HG03060 (cell line): ENCODE data around the gene ACAP2.
"Not testable (repeated sequence)": the region's sequence is repeated elsewhere in the genome, so short reads cannot be mapped to it uniquely, and the experiment has no call there.

Source experiments
- ATAC-seq: cut with Tn5 transposase; IDR thresholded peaks from one replicate; pipeline ENCODE4 v1.9.1; 2021; ENCODE audit warnings: low read depth, moderate number of reproducible peaks; ENCODE audit not compliant: unreplicated experiment

Gene ACAP2

DNA sequence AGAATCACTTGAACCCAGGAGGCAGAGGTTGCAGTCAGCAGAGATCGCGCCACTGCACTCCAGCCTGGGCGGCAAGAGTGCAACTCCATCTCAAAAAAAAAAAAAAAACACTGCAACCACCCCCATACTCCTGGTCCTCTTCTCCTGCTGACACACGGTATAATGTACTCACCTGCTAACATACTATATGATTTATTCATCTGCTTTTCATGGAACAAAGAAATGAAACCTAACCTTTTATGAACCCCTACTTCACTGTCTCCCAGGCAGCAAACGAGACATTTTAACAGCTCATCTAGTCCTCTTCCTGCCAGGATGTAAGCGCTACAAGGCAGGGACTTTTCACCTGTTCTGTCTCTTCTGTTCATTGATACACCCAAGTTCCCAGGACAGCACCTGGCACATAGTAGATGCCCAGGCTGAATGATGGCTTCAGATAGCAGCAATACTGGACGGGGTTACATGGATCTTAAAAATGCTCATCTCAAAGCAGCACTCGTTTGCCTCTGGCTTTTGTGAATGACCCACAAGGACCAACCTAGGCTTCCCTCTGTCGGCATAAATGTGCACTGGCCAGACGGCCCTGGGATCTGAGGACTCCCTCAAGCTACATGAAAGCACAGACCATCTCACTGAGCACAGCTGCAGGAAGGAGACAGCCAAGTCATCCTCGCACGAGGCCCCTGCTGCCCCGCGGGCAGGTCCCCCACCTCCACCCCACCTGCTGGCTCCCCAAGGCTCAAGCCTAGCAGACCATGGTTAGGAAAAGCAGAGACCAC, 192.2 kb downstream of the ACAP2 start:
- ATAC-seq: no peak

- ATAC-seq: no peak
Observed at GRCh38 chr3:195249858-195250464, 192.9 kb downstream of the ACAP2 start.

DNA sequence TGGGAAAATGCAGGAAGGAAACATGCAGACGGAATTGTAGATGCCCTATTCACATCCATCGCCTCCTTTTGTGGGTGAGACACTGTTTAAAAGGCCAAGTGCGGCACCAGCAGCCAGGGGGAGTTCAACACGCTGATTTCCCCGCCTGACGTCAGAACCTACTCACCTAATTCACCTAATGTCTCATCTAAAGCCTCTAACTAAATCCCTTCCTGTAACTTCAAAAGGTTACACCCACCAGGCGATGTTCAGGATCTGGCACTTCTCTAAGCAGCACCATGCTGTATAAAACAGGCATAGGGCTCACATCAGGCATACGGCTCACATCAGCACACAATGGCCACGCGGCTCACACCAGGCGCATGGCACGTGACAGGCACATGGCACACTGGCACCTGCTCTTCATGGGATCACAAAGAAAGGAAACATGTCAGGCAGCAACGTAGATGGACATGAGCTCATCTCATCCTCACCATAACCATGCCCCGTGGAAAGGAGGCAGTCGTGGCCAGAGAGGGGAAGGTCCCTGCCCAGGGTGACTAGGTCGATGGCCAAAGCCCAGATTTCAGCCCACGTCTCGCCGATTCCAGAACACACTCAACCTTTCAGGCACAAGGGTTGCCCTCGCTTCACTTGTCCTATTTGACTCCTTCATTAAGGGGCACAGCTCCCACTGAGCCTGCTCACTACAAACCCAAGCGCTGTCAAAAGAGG, 193.6 kb downstream of the ACAP2 start:
- ATAC-seq: no peak

- ATAC-seq: no peak
Observed at GRCh38 chr3:195248281-195248680, 194.5 kb downstream of the ACAP2 start.

DNA sequence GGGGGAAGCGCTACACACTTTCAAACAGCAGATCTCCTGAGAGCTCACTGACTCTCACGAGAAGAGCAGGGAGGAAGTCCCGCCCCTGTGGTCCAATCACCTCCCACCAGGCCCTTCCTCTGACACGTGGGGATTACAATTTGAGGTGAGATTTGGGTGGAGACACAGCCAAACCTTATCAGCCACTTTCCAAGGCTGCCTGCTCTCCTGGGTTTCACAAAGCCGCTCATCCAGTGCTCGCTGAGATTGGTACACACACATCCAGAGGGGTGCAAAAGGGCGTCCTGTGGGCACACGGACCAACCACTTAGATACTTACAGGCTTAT, 195.0 kb downstream of the ACAP2 start:
- no peak for ATAC-seq

- ATAC-seq: no peak
Observed at GRCh38 chr3:195247086-195247862, 195.5 kb downstream of the ACAP2 start.

DNA sequence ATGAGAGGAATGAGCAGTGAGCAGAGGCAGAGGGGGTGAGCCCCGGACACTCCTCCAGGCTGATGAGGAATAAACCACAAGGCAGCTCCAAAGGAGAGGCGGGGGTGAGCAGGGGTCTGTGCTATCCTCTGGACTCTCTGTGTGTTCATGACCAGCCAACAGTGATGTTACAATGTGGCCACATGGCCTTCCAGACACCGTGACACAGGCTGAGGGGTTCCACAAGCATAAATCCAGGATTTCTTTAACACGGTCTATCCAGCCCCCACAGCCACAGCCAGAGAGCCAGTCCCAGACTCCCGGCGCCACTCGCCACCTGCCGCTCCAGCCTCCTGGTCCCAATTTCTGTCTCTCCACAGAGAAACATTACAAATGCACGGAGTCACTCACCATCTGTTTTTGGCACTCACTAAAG, 196.2 kb downstream of the ACAP2 start:
- no peak for ATAC-seq

DNA sequence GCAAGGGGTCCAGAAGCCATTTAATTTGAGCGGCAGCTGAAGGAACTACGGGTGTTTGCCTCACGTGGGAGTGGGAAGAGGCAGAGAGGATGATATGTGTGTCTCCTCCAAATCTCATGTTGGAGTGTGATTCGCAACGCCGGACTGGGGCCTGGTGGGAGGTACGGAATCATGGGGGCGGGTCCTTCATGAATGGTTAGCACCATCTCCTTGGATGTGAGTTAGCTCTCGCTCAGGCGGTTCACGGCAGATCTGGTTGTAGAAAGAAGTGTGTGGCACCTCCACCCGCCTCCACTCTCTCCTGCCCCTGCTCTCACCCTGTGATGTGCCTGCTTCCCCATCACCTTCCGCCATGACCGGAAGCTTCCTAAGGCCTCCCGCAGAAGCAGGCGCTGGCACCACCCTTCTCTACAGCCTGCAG, 197.3 kb downstream of the ACAP2 start:
- ATAC-seq: no peak

DNA sequence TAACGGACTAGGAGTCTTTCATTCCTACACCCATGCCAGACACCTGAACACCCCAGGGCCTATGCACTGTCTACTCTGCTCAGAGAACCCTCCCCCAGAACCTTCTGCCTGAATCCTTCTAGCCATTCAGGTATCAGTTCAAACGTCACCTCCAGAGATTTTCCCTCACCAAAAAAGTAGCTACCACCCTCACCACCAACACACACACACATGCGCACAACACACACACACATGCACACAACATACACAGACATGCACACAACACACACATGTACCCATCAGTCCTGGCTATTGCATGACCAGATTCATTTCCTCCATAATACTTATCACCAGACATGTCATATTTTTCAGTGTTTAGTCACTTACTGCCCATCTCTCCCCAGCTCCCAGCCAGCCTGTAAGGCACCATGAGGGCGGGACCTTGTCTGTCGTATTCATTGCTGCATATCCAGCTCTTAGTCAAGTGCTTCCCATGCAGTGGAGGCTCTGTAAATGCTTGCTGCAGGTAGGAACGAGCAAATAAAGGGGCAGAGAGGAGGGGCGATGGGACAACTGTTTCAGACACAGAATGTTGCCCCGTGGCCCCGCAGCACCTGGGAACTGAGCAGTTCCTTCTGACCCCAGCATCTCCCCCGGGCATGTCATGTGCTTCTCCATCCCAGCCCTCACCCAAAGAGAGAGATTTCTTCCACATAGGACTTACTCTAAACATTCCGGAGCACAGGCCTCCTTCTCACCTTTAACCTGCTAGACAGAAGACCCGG, 201.0 kb downstream of the ACAP2 start:
- no peak for ATAC-seq

- ATAC-seq: no peak
Observed at GRCh38 chr3:195240939-195241338, 201.9 kb downstream of the ACAP2 start.

- no peak for ATAC-seq
Observed at GRCh38 chr3:195240171-195240701, 202.6 kb downstream of the ACAP2 start.

DNA sequence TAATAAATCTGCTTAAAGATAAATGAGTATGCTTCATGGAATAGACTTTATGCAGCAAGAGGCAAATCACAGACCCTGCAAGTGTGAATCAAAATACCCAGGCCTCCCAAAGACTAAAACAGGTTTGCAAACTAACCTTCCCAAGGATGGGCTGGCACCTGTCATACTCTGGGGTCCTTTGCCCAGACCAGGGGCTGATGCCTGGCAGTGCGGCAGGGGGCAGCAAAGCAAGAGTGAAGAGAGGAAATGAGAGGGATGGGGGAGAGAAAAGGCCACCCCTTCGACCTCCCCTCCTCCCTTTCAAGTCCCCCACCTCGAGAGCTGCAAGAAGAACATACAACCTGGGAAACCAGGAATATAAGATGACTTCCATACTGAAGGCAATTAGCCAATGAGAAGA, 203.7 kb downstream of the ACAP2 start:
- no peak for ATAC-seq

- ATAC-seq: no peak
Observed at GRCh38 chr3:195238586-195239118, 204.2 kb downstream of the ACAP2 start.

GRCh38 chr3:195238081-195238571, 204.7 kb downstream of the ACAP2 start:
- ATAC-seq: no peak

DNA sequence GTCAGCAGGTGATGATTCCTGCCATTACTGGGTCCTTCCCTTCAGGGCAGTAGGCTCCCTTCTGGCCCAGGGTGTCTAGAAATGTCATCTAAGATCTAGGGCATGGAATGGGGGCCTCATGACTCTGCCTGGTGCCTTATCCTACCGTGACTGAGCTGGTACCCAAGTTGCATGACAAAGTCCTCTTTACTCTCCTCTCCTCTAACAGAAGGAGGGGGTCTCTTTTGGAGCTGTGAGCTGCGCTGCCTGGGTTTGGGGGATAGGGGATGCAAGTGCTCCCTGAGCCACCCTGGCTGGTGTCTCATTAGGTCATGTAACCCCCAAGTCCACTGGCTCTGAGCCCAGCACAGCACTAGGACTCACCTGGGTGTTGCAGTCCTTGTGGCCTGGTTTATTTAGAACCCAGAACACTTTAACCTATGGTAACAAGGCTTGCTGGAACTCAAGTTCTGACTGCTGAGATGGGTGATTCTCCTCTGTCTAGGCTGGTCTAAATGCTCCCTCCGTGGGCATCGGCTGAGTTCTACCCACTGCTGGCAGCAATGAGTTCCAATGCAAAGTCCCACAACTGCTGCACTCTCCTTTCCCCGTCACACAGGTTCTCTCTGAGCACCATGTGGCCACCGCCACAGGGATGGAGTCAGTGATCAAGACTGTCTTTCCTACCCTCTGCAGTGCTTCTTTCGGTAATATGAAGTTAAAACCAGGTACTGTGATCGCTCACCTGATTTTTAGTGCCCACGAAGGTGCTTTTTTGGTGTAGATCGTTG, 205.8 kb downstream of the ACAP2 start:
- ATAC-seq: no peak

- ATAC-seq: no peak
Observed at GRCh38 chr3:195236076-195236798, 206.6 kb downstream of the ACAP2 start.

- ATAC-seq: no peak
Observed at GRCh38 chr3:195230244-195230643, 212.6 kb downstream of the ACAP2 start.

DNA sequence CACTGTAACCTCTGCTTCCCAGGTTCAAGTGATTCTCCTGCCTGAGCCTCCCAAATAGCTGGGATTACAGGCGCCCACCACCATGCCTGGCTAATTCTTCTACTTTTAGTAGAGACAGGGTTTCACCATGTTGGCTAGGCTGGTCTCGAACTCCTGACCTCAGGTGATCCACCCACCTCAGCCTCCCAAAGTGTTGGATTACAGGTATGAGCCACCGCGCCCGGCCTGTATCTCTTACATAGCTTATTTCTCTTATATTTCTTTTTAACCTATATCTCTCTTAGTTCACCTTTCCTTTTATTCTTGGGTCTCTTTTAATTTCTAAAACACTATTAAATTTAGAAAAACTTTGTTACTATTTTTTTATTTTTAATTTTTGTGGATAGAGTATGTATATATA, 213.9 kb downstream of the ACAP2 start:
- not testable (repeated sequence) for ATAC-seq
